SK-N-DZ (cell line): ENCODE results near the gene PCMTD2.

ENCODE experiments used
- DNase-seq: peaks from one replicate; pipeline ENCODE4 v3.0.0-alpha.2; 2015; ENCODE audit warnings: low spot score

PCMTD2 gene

GRCh38 chr20:64238851-64239387, 16.6 kb upstream of the PCMTD2 start:
- no peak for DNase-seq

- DNase-seq, result no peak
Measured at GRCh38 chr20:64239449-64240242, 15.9 kb upstream of the PCMTD2 start.

- no peak for DNase-seq
Measured at GRCh38 chr20:64240243-64241015, 15.1 kb upstream of the PCMTD2 start.

GRCh38 chr20:64241061-64241460, 14.5 kb upstream of the PCMTD2 start:
- no peak for DNase-seq

- DNase-seq, result no peak
Measured at GRCh38 chr20:64242003-64242796, 13.3 kb upstream of the PCMTD2 start.

- DNase-seq, result no peak
Measured at GRCh38 chr20:64242797-64243475, 12.6 kb upstream of the PCMTD2 start.

- DNase-seq, result no peak
Measured at GRCh38 chr20:64244281-64244805, 11.2 kb upstream of the PCMTD2 start.

- DNase-seq, result no peak
Measured at GRCh38 chr20:64244870-64245603, 10.5 kb upstream of the PCMTD2 start.

- no peak for DNase-seq
Measured at GRCh38 chr20:64245746-64246595, 9.6 kb upstream of the PCMTD2 start.

- no peak for DNase-seq
Measured at GRCh38 chr20:64246616-64247306, 8.8 kb upstream of the PCMTD2 start.

GRCh38 chr20:64247307-64247618, 8.3 kb upstream of the PCMTD2 start:
- DNase-seq, result no peak

- DNase-seq, result no peak
Measured at GRCh38 chr20:64247970-64248841, 7.3 kb upstream of the PCMTD2 start.

GRCh38 chr20:64250027-64250426, 5.5 kb upstream of the PCMTD2 start:
- no peak for DNase-seq

GRCh38 chr20:64253000-64253383, 2.6 kb upstream of the PCMTD2 start:
- DNase-seq, result no peak

GRCh38 chr20:64253443-64253842, 2.1 kb upstream of the PCMTD2 start:
- no peak for DNase-seq

- DNase-seq, result no peak
Measured at GRCh38 chr20:64254156-64254555, 1.4 kb upstream of the PCMTD2 start.

GRCh38 chr20:64254571-64255360, 782 bp upstream of the PCMTD2 start:
- no peak for DNase-seq
